GM12878 (cell line): ENCODE results near the gene INPP4B. TPM values are rescaled to one million over a fixed set of nuclear protein-coding genes. Genes with fewer than 3 reads are reported as not detected.

Source experiments
- ATAC-seq: fragments of 200-7000 bp; cut with Tn5 transposase; 3 replicates; pipeline ENCODE4 v1.9.1; 2020; ENCODE audit warnings: mild to moderate bottlenecking, moderate library complexity
- BruUV-seq: library from RNA; stranded (reverse); fragments of 400-500 nt; replicated peaks from 2 replicates; lab custom pipeline; 2021; lab: Mats Ljungman, UMichigan
- CTCF ChIA-PET: fragments of 300-600 bp; sonication (Branson Sonifier 250); formaldehyde crosslinking; extraction: SDS; loops from one replicate; lab custom pipeline; 2021; ENCODE audit warnings: inconsistent platforms; lab: Yijun Ruan, JAX
- POLR2A ChIA-PET: fragments of 350-600 bp; formaldehyde crosslinking; extraction: SDS; loops from one replicate; lab custom pipeline; 2021; ENCODE audit warnings: inconsistent platforms; lab: Charles Lee
- RAD21 ChIA-PET: fragments of 300-600 bp; sonication (Branson Sonifier 250); formaldehyde crosslinking; loops from one replicate; lab custom pipeline; 2023; ENCODE audit warnings: antibody characterized with exemption; ENCODE audit not compliant: unreplicated experiment; lab: Charles Lee
- SMC1A ChIA-PET: fragments of 300-600 bp; sonication (Branson Sonifier 250); formaldehyde crosslinking; loops from one replicate; lab custom pipeline; 2023; ENCODE audit not compliant: unreplicated experiment, uncharacterized antibody; lab: Charles Lee
- DNase-seq: peaks from one replicate; pipeline ENCODE4 v3.0.0-alpha.2; 2011; ENCODE audit warnings: low read depth, low spot score
- FAIRE-seq: peaks from 3 replicates; lab custom pipeline; 2011; peaks lifted over from hg19 to GRCh38; lab: Jason Lieb, UNC
- H2AFZ ChIP-seq: 2 replicates; pipeline ENCODE4 v1.6.0; 2011; ENCODE audit warnings: low read depth, low read length, control low read depth; ENCODE audit not compliant: control insufficient read depth
- H3K27ac ChIP-seq: 2 replicates; pipeline ENCODE4 v1.5.1; 2011; ENCODE audit warnings: control low read depth; ENCODE audit not compliant: control insufficient read depth, insufficient read depth
- H3K27me3 ChIP-seq, 2 experiments: replicated peaks in 1 of 2; 2 replicates each; pipeline versions ENCODE4 v1.6.0 to v1.6.1; 2011; ENCODE audit warnings: low read length in 1 of 2; ENCODE audit not compliant: control insufficient read depth in 2 of 2, insufficient read depth in 2 of 2
- H3K36me3 ChIP-seq, 2 experiments: 2 replicates each; pipeline ENCODE4 v1.5.1; 2011; ENCODE audit warnings: low read length in 1 of 2; ENCODE audit not compliant: control insufficient read depth in 2 of 2, insufficient read depth in 2 of 2
- H3K4me1 ChIP-seq: 2 replicates; pipeline ENCODE4 v1.6.1; 2011; ENCODE audit warnings: mild to moderate bottlenecking, low read length, moderate library complexity, mixed read lengths; ENCODE audit not compliant: control insufficient read depth, insufficient read depth
- H3K4me2 ChIP-seq: 2 replicates; pipeline ENCODE4 v1.6.0; 2011; ENCODE audit warnings: control low read depth; ENCODE audit not compliant: control insufficient read depth, insufficient read depth
- H3K4me3 ChIP-seq: fragments of 200-600 bp; sonication (generic); 2 replicates; pipeline ENCODE4 v1.5.1; 2016
- H3K79me2 ChIP-seq: 2 replicates; pipeline ENCODE4 v1.6.0; 2011; ENCODE audit warnings: low read length; ENCODE audit not compliant: control insufficient read depth, insufficient read depth
- H3K9ac ChIP-seq: 2 replicates; pipeline ENCODE4 v1.8.0; 2011; ENCODE audit warnings: low read length, control low read depth, mixed read lengths; ENCODE audit not compliant: control insufficient read depth, insufficient read depth
- H3K9me3 ChIP-seq: replicated peaks from 3 replicates; pipeline ENCODE4 v1.5.1; 2011; ENCODE audit warnings: mild to moderate bottlenecking, low read length; ENCODE audit not compliant: control insufficient read depth, insufficient read depth
- H4K20me1 ChIP-seq: 2 replicates; pipeline ENCODE4 v1.6.0; 2011; ENCODE audit not compliant: control insufficient read depth, insufficient read depth
- CEBPB ChIP-seq, 2 experiments: fragments of 150-350 bp in 1 of 2; IDR thresholded peaks; 2 replicates each; pipeline ENCODE4 v1.6.1; 2012 to 2014; ENCODE audit warnings: low read depth in 2 of 2, low read length in 2 of 2, borderline replicate concordance in 1 of 2, inconsistent platforms in 1 of 2
- EGR1 ChIP-seq, 2 experiments: IDR thresholded peaks; 1 replicate in 1 of 2; 2 replicates in 1 of 2; pipeline ENCODE4 v1.6.1; 2011 to 2012; ENCODE audit warnings: low read depth in 2 of 2, low read length in 2 of 2, borderline replicate concordance in 1 of 2, mild to moderate bottlenecking in 1 of 2, moderate library complexity in 1 of 2
- FOS ChIP-seq: IDR thresholded peaks from 3 replicates; pipeline ENCODE4 v1.6.1; 2011; ENCODE audit warnings: borderline replicate concordance; ENCODE audit not compliant: insufficient read length; ENCODE audit errors: extremely low read depth
- GABPA ChIP-seq: IDR thresholded peaks from 2 replicates; pipeline ENCODE4 v1.6.1; 2014; ENCODE audit warnings: antibody characterized with exemption, low read depth, mild to moderate bottlenecking, inconsistent platforms
- GATAD2B ChIP-seq: fragments of 450-650 bp; conservative IDR thresholded peaks from 2 replicates; pipeline ENCODE4 v1.6.1; 2017; ENCODE audit warnings: low read depth, mild to moderate bottlenecking, moderate library complexity
- KAT2A ChIP-seq: conservative IDR thresholded peaks from 2 replicates; pipeline ENCODE4 v1.6.1; 2011; ENCODE audit warnings: low read depth, low read length; ENCODE audit not compliant: control insufficient read depth
- MYC ChIP-seq: IDR thresholded peaks from 2 replicates; pipeline ENCODE4 v1.6.1; 2011; ENCODE audit warnings: mild to moderate bottlenecking, low read length, moderate library complexity, inconsistent platforms; ENCODE audit not compliant: insufficient read depth, insufficient replicate concordance, insufficient read length, severe bottlenecking
- POLR2A ChIP-seq: IDR thresholded peaks from 2 replicates; pipeline ENCODE4 v1.6.1; 2011; ENCODE audit warnings: low read depth, mild to moderate bottlenecking, low read length
- WGBS: methylation state at CpG from one replicate; pipeline ENCODE4 v1.1.6; 2016; ENCODE audit warnings: low lambda C conversion rate; ENCODE audit not compliant: insufficient replicate concordance, insufficient coverage; ENCODE audit errors: missing lambda C conversion rate; 5-methylcytosine and 5-hydroxymethylcytosine counted together
- in situ Hi-C: fragments of 300-500 bp; cut with MboI; formaldehyde crosslinking; loops from 9 replicates; pipeline ENCODE4 v1.14.3; 2018; ENCODE audit warnings: mixed read lengths
- intact Hi-C: fragments of 100-400 bp; cut with micrococcal nuclease; formaldehyde crosslinking; loops from one replicate; pipeline ENCODE4 v1.14.2; 2022; ENCODE audit not compliant: unreplicated experiment
- polyA plus RNA-seq, 11 experiments: library from polyadenylated mRNA; depleted of rRNA in 4 of 11; unstranded in 6 of 11; stranded (reverse) in 5 of 11; fragments of >200 nt; fragmentation: Nextera tagmentation in 4 of 11; fragmentation: Illumina TruSeq in 1 of 11; extraction: Ambion mirVana in 4 of 11; extraction: Trizol in 1 of 11; gene quantifications; 1 replicate in 1 of 11; 2 replicates in 10 of 11; pipeline versions ENCODE4 v1.2.1 to v1.2.3, GENCODE V29; 2011 to 2016; ENCODE audit warnings: inconsistent platforms in 2 of 11, missing spikeins in 2 of 11, low read depth in 1 of 11
- total RNA-seq, 4 experiments: library from RNA; depleted of rRNA in 3 of 4; stranded (reverse); fragments of >200 nt in 3 of 4; fragmentation: Illumina TruSeq in 1 of 4; extraction: Trizol in 1 of 4; gene quantifications; 2 replicates each; pipeline versions ENCODE4 v1.2.1 to v1.2.3, GENCODE V29; 2013 to 2021
- TF ChIP-seq, protein P1 (sequence below): IDR thresholded peaks from 2 replicates; pipeline ENCODE4 v1.6.1; 2011; ENCODE audit warnings: borderline replicate concordance, low read depth, mild to moderate bottlenecking, moderate library complexity, mixed read lengths, low read length; ENCODE audit not compliant: insufficient read depth; ENCODE audit errors: extremely low read length
- TF ChIP-seq, protein P2 (sequence below): IDR thresholded peaks from 2 replicates; pipeline ENCODE4 v1.6.1; 2011; ENCODE audit warnings: borderline replicate concordance, low read depth, mild to moderate bottlenecking, moderate library complexity, low read length; ENCODE audit not compliant: insufficient read depth, poor library complexity, severe bottlenecking
- TF ChIP-seq, protein P3 (sequence below): fragments of 450-650 bp; conservative IDR thresholded peaks from 2 replicates; pipeline ENCODE4 v1.6.1; 2017; ENCODE audit warnings: mild to moderate bottlenecking, moderate library complexity
- TF ChIP-seq, protein P4 (sequence below): fragments of 450-650 bp; formaldehyde crosslinking; IDR thresholded peaks from 2 replicates; pipeline ENCODE4 v1.5.0; 2022; ENCODE audit warnings: mild to moderate bottlenecking, missing genetic modification characterization

Gene INPP4B
- total and polyA plus RNA-seq, 10 of the 15 experiments (the other 5 are each of a cell fraction or from before 2014, with no cell fraction given), result 0.53 to 11.2 (median 0.95) TPM

DNA sequence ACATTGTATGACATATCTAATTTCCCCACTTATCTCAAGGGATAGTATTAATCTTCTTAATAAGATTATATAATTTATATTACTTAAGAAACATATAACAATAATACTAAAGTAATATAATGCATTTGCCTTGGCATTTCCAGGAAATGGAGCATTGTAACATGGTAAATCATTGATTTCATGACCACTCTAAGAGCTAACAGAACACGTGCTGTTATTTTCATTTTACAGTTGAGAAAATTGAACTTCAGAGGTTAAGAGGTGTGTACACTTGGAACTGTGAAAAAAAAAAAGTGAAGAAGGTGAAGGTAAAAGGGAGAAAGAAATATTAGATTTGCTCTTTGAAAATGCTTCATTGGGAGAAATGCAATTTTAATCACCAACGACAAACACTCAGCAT lies 687.1 kb downstream of the INPP4B start:
- Histone ChIP-seq H3K36me3 (no peaks in the 10 kb centered on the region), H3K79me2 (no peaks in the 10 kb centered on the region), H3K9ac (no peak overlapping the region), H3K4me3 (no peak overlapping the region), H3K4me2 (no peak overlapping the region), H4K20me1 (no peaks in the 10 kb centered on the region), H3K27ac (no peak overlapping the region), H2AFZ (no peak overlapping the region), H3K27me3 (no peaks in the 10 kb centered on the region), H3K9me3 (no peaks in the 10 kb centered on the region), H3K4me1 (no peaks in the 10 kb centered on the region)
- 3% methylated on average over 2 of the region's 2 CpGs for WGBS
- CTCF ChIA-PET, result interaction anchor here (0.6 to 1.6 kb wide), 2 partner anchors 32 to 1052 kb away, joined by 3 to 4 read pairs; no protein-coding TSS in a partner anchor
- TF ChIP-seq, protein P1, sequence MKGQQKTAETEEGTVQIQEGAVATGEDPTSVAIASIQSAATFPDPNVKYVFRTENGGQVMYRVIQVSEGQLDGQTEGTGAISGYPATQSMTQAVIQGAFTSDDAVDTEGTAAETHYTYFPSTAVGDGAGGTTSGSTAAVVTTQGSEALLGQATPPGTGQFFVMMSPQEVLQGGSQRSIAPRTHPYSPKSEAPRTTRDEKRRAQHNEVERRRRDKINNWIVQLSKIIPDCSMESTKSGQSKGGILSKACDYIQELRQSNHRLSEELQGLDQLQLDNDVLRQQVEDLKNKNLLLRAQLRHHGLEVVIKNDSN, result no peak
- TF ChIP-seq GABPA (no peak), FOS (no peak), POLR2A (no peak), GATAD2B (no peak), KAT2A (no peak), MYC (no peak), EGR1 (IDR thresholded peaks at IDR 0.05; ENCODE audit: borderline replicate concordance in 1 of 2, low read depth in 2 of 2, low read length in 2 of 2) (no peak), CEBPB (IDR thresholded peaks at IDR 0.05; ENCODE audit: borderline replicate concordance in 1 of 2, low read depth in 2 of 2, low read length in 2 of 2) (no peak)
- TF ChIP-seq, protein P2, sequence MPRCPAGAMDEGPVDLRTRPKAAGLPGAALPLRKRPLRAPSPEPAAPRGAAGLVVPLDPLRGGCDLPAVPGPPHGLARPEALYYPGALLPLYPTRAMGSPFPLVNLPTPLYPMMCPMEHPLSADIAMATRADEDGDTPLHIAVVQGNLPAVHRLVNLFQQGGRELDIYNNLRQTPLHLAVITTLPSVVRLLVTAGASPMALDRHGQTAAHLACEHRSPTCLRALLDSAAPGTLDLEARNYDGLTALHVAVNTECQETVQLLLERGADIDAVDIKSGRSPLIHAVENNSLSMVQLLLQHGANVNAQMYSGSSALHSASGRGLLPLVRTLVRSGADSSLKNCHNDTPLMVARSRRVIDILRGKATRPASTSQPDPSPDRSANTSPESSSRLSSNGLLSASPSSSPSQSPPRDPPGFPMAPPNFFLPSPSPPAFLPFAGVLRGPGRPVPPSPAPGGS, result no peak
- TF ChIP-seq, protein P3, sequence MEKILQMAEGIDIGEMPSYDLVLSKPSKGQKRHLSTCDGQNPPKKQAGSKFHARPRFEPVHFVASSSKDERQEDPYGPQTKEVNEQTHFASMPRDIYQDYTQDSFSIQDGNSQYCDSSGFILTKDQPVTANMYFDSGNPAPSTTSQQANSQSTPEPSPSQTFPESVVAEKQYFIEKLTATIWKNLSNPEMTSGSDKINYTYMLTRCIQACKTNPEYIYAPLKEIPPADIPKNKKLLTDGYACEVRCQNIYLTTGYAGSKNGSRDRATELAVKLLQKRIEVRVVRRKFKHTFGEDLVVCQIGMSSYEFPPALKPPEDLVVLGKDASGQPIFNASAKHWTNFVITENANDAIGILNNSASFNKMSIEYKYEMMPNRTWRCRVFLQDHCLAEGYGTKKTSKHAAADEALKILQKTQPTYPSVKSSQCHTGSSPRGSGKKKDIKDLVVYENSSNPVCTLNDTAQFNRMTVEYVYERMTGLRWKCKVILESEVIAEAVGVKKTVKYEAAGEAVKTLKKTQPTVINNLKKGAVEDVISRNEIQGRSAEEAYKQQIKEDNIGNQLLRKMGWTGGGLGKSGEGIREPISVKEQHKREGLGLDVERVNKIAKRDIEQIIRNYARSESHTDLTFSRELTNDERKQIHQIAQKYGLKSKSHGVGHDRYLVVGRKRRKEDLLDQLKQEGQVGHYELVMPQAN, result no peak
- TF ChIP-seq, protein P4, sequence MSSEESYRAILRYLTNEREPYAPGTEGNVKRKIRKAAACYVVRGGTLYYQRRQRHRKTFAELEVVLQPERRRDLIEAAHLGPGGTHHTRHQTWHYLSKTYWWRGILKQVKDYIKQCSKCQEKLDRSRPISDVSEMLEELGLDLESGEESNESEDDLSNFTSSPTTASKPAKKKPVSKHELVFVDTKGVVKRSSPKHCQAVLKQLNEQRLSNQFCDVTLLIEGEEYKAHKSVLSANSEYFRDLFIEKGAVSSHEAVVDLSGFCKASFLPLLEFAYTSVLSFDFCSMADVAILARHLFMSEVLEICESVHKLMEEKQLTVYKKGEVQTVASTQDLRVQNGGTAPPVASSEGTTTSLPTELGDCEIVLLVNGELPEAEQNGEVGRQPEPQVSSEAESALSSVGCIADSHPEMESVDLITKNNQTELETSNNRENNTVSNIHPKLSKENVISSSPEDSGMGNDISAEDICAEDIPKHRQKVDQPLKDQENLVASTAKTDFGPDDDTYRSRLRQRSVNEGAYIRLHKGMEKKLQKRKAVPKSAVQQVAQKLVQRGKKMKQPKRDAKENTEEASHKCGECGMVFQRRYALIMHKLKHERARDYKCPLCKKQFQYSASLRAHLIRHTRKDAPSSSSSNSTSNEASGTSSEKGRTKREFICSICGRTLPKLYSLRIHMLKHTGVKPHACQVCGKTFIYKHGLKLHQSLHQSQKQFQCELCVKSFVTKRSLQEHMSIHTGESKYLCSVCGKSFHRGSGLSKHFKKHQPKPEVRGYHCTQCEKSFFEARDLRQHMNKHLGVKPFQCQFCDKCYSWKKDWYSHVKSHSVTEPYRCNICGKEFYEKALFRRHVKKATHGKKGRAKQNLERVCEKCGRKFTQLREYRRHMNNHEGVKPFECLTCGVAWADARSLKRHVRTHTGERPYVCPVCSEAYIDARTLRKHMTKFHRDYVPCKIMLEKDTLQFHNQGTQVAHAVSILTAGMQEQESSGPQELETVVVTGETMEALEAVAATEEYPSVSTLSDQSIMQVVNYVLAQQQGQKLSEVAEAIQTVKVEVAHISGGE (CRISPR knock-in tag), result no peak
- RAD21 ChIA-PET, result no interaction called here
- DNase-seq (no peak), ATAC-seq (no peak), FAIRE-seq (no peak)
- intact Hi-C loops, result no loop called here
- no TSS peak for BruUV-seq
- SMC1A ChIA-PET, result interaction anchor here (0.7 kb wide), 1 partner anchor 45 kb away, joined by 3 read pairs; no protein-coding TSS in a partner anchor
- POLR2A ChIA-PET, result no interaction called here
- in situ Hi-C loops, result no loop called here
